Activated CD8-positive, alpha-beta memory T cell treated with anti-CD3 and anti-CD28 coated beads for 48 hours (primary cell): ENCODE data around the gene GABRG3.
"Not testable (repeated sequence)": the region's sequence is repeated elsewhere in the genome, so short reads cannot be mapped to it uniquely, and the experiment has no call there.

Source experiments
- DNase-seq, 3 experiments: peaks; one replicate each; pipeline ENCODE4 v3.0.0-alpha.2; 2020; ENCODE audit warnings: low read depth in 2 of 3, low spot score in 2 of 3

GABRG3 gene

DNA sequence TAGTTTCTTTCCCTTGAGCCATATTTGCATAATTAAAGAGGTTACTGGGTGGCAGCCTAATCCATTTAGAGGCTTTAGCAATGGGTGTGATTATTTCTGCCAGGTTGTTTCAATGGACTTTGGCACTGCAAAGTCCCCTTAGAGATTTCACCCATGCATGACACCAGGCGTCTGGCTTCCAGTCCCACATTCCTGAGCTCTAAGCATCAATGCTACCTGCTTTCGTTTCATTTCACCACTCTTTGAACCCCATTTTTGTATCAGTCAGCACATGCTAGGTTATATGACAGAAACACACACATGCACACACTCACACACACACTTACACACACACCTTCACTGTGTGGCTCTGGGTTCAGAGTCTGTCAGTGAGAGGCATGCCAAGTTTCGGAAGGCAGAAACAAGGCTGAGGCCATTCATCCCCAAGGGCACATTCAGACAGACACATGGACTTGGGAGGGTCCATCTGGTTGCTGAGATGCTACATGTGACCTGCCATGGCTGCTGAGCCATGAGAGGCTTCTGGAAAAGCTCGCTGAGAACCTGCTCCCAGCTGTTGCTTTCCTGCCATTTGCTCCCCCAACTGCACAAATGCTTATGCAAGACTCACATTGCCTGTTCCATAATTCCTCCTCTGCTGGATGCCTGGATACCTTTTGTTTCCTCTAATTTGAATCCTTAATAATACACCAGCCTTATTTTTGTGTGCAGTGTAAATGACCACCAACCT lies 354.1 kb downstream of the GABRG3 start:
- DNase-seq, result no peak

- DNase-seq, result no peak
Observed at GRCh38 chr15:27327467-27328025, 356.6 kb downstream of the GABRG3 start.

DNA sequence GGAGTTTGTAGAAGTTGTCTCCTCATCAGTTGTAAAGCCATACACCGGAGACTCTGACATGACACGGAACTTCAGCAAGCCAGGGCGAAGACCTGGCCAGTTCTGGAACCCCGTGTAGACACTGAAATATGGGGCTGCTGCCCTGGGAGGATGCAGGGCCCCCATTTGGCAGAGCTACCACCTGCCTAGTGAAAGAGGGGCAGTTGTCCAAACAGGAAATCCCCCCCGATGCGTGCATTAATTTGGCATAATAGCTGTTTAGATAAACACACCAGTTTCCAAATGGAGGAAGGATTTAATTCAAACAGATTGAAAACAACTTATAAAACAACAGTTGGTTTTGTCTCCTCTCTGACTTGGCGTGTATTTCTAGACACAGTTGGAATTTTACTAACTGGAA lies 357.2 kb downstream of the GABRG3 start:
- no peak for DNase-seq

- DNase-seq, result no peak
Observed at GRCh38 chr15:27328608-27329007, 357.6 kb downstream of the GABRG3 start.

- no peak for DNase-seq
Observed at GRCh38 chr15:27330326-27330725, 359.3 kb downstream of the GABRG3 start.

DNA sequence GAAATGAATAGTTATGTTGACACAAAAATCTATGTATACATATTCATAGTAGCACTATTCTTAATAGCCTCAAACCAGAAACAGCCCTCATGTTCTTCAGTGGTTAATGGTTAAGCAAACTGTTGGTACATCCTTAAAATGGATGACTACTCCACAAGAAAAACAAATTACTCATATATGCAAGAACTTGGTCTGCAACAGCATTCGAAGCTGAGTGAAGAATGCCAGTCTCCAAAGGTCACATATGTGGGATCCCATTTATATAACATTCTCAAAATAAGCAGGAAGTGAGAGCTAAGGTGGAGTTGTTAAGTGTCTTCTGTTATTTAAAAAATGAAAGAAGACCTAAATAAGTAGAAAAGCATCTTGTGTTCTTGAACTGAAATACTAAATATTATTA lies 365.7 kb downstream of the GABRG3 start:
- no peak for DNase-seq

GRCh38 chr15:27339138-27339537 lies 368.2 kb downstream of the GABRG3 start:
- no peak for DNase-seq

GRCh38 chr15:27341780-27342343 lies 370.9 kb downstream of the GABRG3 start:
- no peak for DNase-seq

- no peak for DNase-seq
Observed at GRCh38 chr15:27342991-27343390, 372.0 kb downstream of the GABRG3 start.

GRCh38 chr15:27352136-27352535 lies 381.2 kb downstream of the GABRG3 start:
- no peak for DNase-seq

GRCh38 chr15:27353856-27354255 lies 382.9 kb downstream of the GABRG3 start:
- DNase-seq, result no peak

DNA sequence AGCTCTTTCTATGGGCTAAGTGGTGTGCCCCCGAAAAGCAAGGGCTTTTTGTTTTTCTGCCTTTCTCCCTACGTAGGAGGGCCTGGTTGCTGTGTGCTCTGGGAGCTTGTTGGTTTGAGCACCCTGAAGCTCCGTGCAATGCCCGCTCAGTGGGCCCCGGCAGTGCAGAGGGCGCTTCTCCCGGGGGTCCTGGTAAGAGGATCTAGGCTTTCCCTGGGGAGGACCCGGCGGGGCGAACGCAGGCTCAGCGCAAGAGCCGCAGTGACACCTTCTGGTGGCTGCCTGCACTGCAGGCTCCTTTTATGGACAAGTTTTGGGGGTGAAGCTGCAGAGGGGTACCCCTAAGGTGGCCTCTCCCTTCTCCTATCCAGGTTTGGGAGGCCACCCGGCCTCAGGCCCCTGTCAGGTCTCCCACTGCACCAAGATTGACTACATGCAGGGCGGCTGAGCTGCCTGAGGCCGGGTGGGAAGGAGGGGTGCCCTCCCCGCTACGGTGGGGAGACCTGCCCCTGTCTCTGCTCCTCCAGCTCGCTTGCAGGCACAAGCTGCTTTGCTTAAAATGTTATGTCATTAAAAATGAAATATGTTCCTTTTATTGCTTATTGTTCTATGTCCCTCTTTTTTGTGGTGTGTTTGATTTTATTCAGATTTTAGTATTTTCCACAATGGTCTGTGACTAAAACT lies 387.9 kb downstream of the GABRG3 start:
- no peak for DNase-seq

GRCh38 chr15:27359586-27359985 lies 388.6 kb downstream of the GABRG3 start:
- DNase-seq, result no peak

DNA sequence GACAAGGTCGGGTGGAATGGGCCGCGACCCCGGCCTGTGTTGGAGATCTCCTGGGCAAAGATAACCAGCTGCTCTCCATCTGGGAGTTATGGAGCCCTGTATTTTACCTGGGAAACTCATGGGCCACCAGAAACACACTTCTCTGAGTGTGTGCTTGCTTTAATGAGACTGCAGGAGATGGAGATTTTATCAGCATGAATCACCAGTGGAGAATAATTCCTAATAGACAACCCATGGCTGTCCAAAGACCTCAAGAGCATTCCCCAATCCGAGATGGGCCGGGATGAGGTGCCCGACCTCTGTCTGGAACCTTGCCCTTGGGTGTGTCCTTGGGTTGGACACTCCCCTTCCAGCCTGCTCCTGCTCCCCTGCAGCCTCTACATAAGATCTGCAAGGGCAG lies 389.3 kb downstream of the GABRG3 start:
- DNase-seq, result no peak

DNA sequence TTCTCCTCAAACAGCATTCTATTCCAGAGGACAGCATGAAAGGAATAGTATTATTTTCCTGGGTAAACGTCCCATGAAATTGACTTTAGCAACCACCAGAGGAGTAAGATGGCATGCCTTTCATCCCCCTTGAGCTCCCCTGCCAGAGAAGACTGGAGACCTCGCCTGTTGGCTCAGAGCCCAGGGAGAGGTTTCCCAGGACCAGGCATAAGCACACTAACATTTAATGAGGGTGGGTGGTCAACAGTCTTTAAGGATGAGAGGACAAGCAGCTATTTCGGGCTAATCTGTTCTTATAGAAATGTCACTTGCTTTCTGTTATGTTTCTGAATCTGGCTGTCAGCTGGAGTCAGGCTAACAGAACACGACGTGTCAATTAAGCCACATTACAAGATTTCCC lies 390.5 kb downstream of the GABRG3 start:
- DNase-seq, result no peak

GRCh38 chr15:27365456-27365855 lies 394.5 kb downstream of the GABRG3 start:
- DNase-seq, result no peak

- DNase-seq, result not testable (repeated sequence)
Observed at GRCh38 chr15:27377391-27377790, 406.4 kb downstream of the GABRG3 start.

DNA sequence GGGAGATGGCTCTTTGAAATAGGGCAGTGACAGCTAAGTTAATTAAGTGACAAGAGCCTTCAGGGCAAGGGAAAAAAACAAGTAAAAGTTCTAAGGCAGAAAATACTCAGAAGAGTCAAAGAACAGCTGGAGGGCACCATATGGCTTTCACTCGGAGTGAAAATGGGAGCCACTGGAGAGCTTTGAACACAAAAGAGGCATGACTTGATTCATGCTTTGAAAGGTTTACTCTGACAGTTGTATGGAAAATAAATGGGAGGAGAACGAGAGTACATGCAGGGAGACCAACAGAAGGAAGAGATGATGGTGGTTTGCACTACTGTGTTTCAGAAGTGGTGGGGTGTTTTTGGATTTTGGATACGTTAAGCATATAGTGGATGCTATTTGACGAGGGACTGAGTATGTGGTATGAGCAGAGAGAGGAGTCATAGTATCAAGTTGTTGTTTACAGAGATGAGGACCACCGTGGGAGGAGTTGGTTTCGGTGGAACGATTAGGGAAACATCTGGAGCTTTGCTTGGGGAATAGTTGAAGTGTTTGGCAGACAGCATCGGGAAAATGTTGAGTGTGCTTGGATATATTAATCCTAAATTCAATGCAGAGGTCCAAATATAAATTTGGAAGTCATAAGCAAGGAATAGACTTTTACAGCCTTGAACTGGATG lies 411.5 kb downstream of the GABRG3 start:
- no peak for DNase-seq

- no peak for DNase-seq
Observed at GRCh38 chr15:27383726-27384125, 412.7 kb downstream of the GABRG3 start.

DNA sequence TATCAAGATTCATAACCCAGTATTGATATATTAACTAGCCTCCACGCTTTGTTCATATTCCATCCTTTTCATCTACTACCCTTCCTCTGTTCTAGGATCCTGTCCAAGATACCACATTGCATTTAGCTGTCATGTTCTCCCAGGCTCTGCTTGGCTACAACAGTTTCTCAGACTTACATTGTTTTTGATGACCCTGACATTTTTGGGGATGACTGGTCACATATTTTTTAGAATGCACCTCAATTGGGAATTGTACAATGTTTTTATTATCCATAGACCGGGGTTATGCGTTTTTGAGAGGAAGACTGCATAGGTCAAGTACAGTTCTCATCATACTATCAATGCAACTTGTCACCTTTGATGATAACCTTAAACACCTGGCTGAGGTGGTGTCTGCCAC lies 421.2 kb downstream of the GABRG3 start:
- DNase-seq, result no peak

- no peak for DNase-seq
Observed at GRCh38 chr15:27396521-27396920, 425.5 kb downstream of the GABRG3 start.

- DNase-seq, result no peak
Observed at GRCh38 chr15:27396996-27397395, 426.0 kb downstream of the GABRG3 start.
